ENCODE data around the gene NFE2L1. TPM values are rescaled to one million over a fixed set of nuclear protein-coding genes. Genes with fewer than 3 reads are reported as not detected.

NFE2L1 gene
- total RNA-seq, 1 experiment from 2014 or later, result 161 TPM

GRCh38 chr17:48056246-48056745, 8.1 kb downstream of the NFE2L1 start:
- DNase-seq, result no peak
- Mint-ChIP-seq H3K27me3 (ENCODE audit: low read depth) (no peaks in the 10 kb centered on the region; the same call in 1 of the 2 replicates), H3K4me1 (peaks cover 59 to 73% of the 10 kb centered on the region in 2 experiments), H3K36me3 (ENCODE audit: insufficient read depth in 1 of 3, low read depth in 3 of 3) (peaks cover 69 to 79% (median 72%) of the 10 kb centered on the region in 3 experiments), H3K9me3 (no peaks in the 10 kb centered on the region; a peak in 2 of 5 replicates), H3K27ac (peak overlapping the region; percentile 99 to 100 (median 99)), H3K4me3 (peak overlapping the region; percentile 90 to 94)
- Histone ChIP-seq H3K79me1 (ENCODE audit: insufficient read depth, low read depth, low read length, poor library complexity, severe bottlenecking) (peaks cover 4% of the 10 kb centered on the region), H3K23me2 (ENCODE audit: insufficient read length, low read depth, low read length, poor library complexity, severe bottlenecking) (peaks cover 8% of the 10 kb centered on the region), H3K4me2 (ENCODE audit: insufficient read depth, insufficient read length, low read length) (peak overlapping the region; percentile 77), H3K27ac (ENCODE audit: insufficient read length, low read depth, low read length) (peak overlapping the region; percentile 1), H3T11ph (ENCODE audit: low read length) (peak overlapping the region; percentile 78), H3K27me3 (ENCODE audit: insufficient read depth, low read length) (no peaks in the 10 kb centered on the region), H4K91ac (ENCODE audit: insufficient read length, low read depth, low read length) (peak overlapping the region; percentile 30), H2AFZ (ENCODE audit: low read length) (no peak overlapping the region), H4K8ac (replicated peaks; ENCODE audit: insufficient read length, low read depth, low read length) (no peak overlapping the region), H2BK20ac (ENCODE audit: low read depth, low read length, poor library complexity, severe bottlenecking) (no peak overlapping the region), H2BK120ac (ENCODE audit: low read depth, low read length, poor library complexity, severe bottlenecking) (peak overlapping the region; percentile 78), H3K4me1 (ENCODE audit: insufficient read depth, low read length) (peaks cover 18% of the 10 kb centered on the region; the same call in 1 of the 2 replicates), H3K79me2 (ENCODE audit: insufficient read depth, low read length) (peaks cover 10% of the 10 kb centered on the region; the same call in 1 of the 2 replicates), H2AK5ac (ENCODE audit: insufficient read length, low read length) (no peak overlapping the region), H3K18ac (ENCODE audit: insufficient read length, low read depth, low read length) (peak overlapping the region; percentile 40), H3K23ac (ENCODE audit: insufficient read length, low read depth, low read length) (no peak overlapping the region), H3K9me3 (ENCODE audit: control insufficient read depth, low read depth, low read length) (no peaks in the 10 kb centered on the region), H3K4ac (ENCODE audit: low read depth, low read length) (peak overlapping the region; percentile 54), H3K14ac (ENCODE audit: insufficient read depth, low read length) (peak overlapping the region; percentile 60; the same call in 1 of the 2 replicates), H3K9ac (ENCODE audit: extremely low read depth, insufficient read length, low read length) (peak overlapping the region; percentile 14), H3K56ac (ENCODE audit: insufficient read length, low read depth, low read length) (no peak overlapping the region), H2BK5ac (ENCODE audit: insufficient read length, low read length) (peak overlapping the region; percentile 24), H2BK15ac (ENCODE audit: low read depth, low read length) (no peak overlapping the region), H2BK12ac (ENCODE audit: insufficient read length, low read depth, low read length) (no peak overlapping the region), H4K5ac (ENCODE audit: insufficient read length, low read depth, low read length) (no peak overlapping the region), H4K20me1 (ENCODE audit: control insufficient read depth, insufficient read depth, insufficient read length) (no peaks in the 10 kb centered on the region)
- no CpG with 5 or more reads among the region's 10 CpGs for WGBS (ENCODE audit: extremely low coverage, insufficient read length, low lambda C conversion rate)
- TF ChIP-seq, protein P1, sequence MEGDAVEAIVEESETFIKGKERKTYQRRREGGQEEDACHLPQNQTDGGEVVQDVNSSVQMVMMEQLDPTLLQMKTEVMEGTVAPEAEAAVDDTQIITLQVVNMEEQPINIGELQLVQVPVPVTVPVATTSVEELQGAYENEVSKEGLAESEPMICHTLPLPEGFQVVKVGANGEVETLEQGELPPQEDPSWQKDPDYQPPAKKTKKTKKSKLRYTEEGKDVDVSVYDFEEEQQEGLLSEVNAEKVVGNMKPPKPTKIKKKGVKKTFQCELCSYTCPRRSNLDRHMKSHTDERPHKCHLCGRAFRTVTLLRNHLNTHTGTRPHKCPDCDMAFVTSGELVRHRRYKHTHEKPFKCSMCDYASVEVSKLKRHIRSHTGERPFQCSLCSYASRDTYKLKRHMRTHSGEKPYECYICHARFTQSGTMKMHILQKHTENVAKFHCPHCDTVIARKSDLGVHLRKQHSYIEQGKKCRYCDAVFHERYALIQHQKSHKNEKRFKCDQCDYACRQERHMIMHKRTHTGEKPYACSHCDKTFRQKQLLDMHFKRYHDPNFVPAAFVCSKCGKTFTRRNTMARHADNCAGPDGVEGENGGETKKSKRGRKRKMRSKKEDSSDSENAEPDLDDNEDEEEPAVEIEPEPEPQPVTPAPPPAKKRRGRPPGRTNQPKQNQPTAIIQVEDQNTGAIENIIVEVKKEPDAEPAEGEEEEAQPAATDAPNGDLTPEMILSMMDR (conservative IDR thresholded peaks at IDR 0.05), result no peak

Measured in H9 (cell line).